ENCODE results near the gene DACH1. TPM values are rescaled to one million over a fixed set of nuclear protein-coding genes. Genes with fewer than 3 reads are reported as not detected.

Gene DACH1
- total RNA-seq, 1 experiment from 2014 or later, result 0.14 TPM

DNA sequence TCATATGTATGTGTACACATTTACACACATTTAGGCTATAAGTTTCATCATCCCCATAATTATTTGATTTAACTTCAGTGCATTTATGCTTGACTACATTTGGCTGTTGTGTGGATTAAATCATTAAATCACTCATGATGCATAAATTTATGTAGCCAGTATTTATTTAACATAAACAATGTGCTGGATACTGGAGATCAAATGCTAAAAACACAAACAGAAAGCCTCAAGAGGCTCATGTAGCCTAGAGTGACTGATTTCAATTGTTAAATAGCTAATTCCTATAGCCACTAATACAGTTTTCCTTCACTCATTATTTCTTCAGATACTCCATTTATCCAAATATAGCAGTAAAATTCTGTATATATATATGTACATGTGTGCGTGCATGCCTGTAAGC lies 376.0 kb downstream of the DACH1 start:
- no peak for DNase-seq (ENCODE audit: low spot score)

- DNase-seq (ENCODE audit: low spot score), result no peak
Measured at GRCh38 chr13:71489041-71489440, 378.0 kb downstream of the DACH1 start.

DNA sequence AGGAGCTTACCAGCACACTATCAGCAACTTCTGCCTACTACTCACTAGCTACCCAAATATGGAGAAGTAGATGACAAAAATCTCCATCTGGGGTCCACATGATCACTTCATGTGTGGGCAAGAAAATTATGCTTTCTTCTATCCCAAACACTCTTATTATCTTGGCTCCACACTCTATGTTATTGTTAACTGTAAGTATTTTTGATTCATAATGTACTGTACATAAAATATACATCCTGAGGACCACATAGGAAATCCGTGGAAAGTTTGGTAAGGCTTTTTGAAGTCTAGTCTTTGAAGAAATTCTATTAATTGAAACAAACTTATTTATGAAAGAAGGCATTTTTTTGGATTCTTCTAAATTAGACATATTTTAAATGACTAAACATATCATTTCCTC lies 378.8 kb downstream of the DACH1 start:
- no peak for DNase-seq (ENCODE audit: low spot score)

DNA sequence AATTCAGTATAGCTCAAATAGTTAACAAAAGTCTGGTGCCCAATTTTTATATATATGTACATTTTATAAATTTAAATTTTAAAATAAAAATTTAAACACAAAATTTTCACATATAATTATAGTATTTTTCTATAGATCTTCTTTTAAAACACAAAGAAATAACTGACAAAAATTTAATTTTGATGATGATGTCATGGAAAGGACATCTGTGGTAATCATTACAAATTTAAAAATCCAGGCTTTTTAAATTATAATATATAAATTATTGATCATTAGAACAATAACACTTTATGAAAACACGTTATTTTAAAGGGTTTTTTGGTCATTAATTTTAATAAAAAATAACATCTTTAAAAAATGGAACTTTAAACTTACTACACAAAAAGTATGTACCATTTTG lies 381.1 kb downstream of the DACH1 start:
- no peak for DNase-seq (ENCODE audit: low spot score)

DNA sequence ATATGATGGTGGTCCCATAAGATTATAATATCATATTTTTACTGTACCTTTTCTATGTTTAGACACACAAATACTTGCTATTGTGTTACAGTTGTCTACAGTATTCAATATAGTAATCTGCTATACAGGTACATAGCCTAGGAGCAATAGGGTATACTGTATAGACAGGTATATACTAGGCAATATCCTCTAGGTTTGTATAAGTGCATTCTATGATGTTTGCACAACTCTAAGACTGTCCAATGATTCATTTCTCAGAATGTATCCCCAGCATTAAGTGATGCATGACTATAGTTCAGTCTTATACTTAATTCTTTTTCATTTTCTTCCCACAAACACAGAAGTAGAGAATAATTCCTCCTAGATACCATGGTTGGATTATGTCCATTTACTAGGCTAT lies 383.3 kb downstream of the DACH1 start:
- no peak for DNase-seq (ENCODE audit: low spot score)

DNA sequence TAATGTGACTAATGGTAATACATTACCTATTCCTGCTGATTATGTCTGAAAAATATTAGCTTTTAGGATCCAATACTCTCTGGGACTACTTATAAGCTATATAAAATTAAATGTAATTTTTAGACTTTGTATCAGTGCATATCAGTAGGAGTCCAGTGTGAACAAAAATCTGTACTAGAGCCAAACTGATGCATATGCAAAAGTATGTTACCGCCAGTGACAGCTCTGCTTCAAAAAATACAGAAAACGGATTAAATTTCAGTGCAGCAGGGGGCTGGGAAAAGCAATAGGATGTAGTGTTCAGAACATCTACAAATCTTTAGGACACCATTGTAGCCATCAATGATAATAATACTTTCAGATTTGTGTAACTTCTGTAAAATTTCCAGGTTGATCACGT lies 385.5 kb downstream of the DACH1 start:
- DNase-seq (ENCODE audit: low spot score), result no peak

DNA sequence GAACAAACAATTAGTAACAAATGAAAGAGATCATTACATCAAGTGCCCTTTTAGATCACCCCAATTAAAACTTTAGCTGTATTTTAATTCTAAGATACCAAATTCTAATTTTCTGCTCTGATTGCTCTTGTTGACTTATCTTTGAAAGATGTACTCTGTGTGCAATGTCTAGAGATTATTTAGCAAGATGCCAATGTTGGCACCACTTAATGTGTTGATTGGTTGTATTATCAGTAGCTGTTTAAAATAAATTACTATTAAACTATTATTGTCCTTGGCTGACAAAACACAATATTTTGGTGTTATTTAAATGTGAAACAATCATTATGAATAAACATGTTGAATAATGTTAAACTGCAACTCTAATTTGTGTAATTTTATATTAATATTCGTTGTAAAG lies 386.0 kb downstream of the DACH1 start:
- no peak for DNase-seq (ENCODE audit: low spot score)

DNA sequence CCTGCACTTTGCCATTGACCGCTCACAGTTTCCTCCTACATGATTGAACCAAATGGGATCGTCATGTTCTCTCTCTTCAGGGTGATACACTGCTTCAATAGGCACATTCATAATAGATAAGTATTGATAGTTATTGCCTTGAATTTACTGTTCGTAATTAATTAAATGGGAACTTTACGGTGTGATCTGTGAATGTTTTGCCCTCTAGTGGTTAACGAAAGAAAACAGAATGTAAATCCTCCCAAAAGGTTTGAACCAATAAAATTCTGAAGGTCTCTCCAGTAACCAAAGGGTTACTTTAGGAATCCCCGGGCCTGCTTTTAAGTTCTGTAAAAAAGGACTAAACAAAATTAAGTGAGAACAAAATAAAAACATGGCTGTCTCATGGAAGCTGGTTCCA lies 389.3 kb downstream of the DACH1 start:
- DNase-seq (ENCODE audit: low spot score), result no peak

GRCh38 chr13:71474936-71475335 lies 392.1 kb downstream of the DACH1 start:
- DNase-seq (ENCODE audit: low spot score), result no peak

DNA sequence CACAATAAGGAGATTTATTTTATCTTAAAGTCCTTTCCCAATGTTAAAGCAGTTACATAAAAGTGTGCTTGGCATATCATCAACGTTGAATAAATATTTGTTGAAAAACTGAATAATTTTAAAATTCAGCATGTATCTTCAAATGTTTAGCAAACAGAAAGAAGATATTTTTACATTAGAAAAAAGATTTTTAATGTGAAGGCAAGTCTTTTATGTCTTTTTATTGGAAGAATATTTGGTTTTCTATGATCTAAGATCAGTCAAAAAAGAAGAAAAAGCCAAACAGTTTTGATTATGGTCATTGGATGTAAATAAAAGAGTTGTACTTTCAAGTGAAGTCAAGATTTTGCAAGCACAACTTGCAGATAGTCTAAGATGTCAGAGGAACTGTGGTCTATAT lies 397.4 kb downstream of the DACH1 start:
- DNase-seq (ENCODE audit: low spot score), result no peak

DNA sequence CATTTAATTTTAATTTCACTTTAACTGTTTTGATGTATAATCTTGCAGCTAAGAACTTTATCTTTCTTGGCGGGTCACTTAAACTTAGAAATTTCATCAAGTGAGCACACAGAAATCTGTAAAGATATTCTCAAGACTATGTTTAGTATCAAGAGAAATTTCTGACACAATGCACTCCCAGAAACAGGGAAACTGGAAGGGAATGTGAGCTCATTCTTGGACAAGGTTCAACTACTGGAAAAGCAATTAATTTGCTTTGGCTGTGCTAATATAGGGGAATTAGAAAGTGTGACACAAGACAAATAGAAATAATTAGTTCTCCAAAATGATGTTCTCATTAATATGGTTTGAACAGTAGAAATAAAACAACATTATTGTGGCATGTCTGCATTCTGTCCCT lies 402.3 kb downstream of the DACH1 start:
- DNase-seq (ENCODE audit: low spot score), result no peak

DNA sequence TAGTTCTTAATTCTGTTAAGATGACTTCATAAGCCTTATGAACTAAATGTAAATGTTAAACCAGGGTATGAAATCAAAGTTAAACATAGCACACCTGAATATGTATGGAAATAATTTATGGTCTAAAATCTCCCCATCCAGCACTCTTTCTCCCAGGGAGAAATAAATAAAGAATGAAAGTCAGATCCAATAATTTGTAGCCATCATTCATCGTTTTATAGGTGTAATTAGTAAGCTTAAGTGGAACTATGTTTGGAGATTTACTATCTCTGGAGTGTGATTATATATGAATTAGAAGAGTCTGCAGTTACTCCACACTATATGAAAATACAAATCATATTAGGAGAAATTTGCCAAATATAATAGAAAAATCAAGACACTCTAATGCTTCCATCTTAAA lies 405.1 kb downstream of the DACH1 start:
- no peak for DNase-seq (ENCODE audit: low spot score)

DNA sequence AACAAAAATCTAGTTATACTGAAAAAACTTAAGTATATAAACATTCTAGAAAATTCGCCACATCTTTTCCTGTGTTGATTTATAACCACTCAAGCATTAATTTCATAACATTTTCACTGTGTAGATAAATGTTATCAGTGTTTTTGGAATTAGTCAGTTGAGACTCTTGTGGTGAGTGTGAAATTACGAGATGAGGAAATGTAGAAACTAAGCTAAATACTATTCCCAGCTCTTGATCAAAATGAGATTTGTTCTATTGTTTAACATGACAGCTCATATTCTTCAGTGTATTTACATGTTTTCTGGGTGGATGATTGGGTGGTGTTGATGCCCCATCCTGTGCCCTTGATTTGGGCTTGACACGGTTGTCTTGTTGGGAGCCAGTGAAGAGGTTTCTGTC lies 406.8 kb downstream of the DACH1 start:
- no peak for DNase-seq (ENCODE audit: low spot score)

- DNase-seq (ENCODE audit: low spot score), result no peak
Measured at GRCh38 chr13:71459708-71460107, 407.3 kb downstream of the DACH1 start.

- DNase-seq (ENCODE audit: low spot score), result no peak
Measured at GRCh38 chr13:71457645-71458044, 409.4 kb downstream of the DACH1 start.

DNA sequence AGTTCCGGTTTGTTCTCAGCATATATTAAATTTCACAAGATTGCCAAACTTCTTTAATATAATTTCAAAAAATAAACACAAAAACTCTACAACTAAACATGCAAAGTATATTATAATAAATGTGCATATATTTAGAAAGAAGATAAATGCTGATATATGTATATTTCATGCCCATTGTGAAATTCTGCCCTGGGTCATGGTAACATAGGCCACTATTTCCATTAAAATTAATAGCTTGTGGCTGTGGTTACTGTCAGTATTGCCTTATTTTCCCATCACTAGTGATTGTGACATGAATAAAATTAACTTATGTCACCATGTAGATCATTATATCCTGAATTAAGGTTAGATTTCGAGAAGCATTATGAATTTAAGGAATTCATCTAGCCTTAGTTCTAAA lies 410.9 kb downstream of the DACH1 start:
- no peak for DNase-seq (ENCODE audit: low spot score)

DNA sequence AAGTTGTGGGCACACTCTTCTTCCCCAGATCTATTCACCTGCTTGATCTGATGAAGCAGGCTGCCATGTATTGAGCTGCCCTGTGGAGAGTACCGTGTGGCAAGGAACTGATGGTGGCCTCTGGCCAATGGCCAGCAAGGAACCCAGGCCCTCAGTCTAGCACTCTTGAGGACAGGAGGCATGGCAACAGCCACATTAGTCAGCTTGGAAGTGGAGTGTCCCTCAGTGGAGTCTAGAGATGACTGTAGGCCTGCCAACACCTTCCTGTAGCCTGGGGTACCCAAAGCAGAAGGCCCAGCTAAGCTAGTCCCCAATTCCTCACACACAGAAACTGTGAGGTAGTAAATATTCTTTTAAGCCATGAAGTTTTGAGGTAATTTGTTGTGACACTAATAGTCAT lies 412.5 kb downstream of the DACH1 start:
- no peak for DNase-seq (ENCODE audit: low spot score)

- DNase-seq (ENCODE audit: low spot score), result no peak
Measured at GRCh38 chr13:71448080-71448630, 418.8 kb downstream of the DACH1 start.

DNA sequence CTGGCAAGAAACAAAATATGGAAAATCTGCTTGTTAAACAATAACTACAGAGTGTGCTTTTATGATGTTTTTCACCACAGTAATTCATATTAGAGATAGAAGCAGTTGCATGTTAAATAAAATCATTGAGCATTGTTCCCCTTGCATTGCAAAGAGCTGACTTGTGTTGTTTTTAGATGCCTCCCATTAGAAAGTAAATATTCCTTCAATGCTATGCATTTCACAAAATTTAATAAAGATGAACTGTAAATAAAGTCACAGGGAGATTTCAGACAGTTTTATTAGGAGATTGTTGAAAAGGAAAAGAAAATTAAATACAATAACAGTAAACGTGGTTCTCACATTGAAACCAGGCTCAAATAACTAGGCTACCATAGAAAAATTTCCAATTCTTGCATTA lies 429.3 kb downstream of the DACH1 start:
- DNase-seq (ENCODE audit: low spot score), result no peak

GRCh38 chr13:71430681-71431080 lies 436.3 kb downstream of the DACH1 start:
- DNase-seq (ENCODE audit: low spot score), result no peak

DNA sequence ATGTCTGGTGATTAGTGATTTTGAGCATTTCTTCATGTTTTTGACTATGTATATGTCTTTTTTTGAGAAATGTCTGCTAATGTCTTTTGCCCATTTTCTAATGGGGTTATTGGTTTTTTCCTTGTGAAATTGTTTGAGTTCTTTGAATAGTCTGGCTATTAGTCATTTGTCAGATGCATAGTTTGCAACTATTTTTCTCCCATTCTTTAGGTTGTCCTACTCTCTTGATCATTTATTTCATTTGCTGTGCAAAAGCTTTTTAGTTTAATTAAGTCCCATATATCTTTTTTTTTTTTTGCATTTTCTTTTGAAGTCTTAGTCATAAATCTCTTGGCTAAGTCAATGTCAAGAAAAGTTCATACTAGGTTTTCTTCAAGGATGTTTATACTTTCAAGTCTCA lies 449.8 kb downstream of the DACH1 start:
- no peak for DNase-seq (ENCODE audit: low spot score)

GRCh38 chr13:71412231-71412630 lies 454.8 kb downstream of the DACH1 start:
- DNase-seq (ENCODE audit: low spot score), result no peak

DNA sequence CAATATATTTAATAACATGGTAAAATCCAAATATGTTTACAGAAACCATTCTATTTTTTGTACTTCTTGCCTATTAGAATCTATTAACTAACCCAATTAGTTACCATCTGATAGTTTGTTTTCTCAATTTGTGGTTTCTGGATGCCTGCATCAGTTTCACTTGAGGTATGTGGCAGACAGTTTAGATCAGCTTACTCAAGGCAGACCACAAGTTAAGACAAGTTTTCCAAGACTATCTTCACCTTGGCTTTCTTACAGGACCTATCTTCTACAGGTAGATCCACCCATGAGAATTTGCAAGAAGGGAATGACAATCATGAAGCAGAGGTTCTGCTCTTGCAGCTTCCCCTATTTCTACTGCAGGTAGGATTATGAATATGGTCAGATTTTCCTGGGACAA lies 458.6 kb downstream of the DACH1 start:
- no peak for DNase-seq (ENCODE audit: low spot score)

DNA sequence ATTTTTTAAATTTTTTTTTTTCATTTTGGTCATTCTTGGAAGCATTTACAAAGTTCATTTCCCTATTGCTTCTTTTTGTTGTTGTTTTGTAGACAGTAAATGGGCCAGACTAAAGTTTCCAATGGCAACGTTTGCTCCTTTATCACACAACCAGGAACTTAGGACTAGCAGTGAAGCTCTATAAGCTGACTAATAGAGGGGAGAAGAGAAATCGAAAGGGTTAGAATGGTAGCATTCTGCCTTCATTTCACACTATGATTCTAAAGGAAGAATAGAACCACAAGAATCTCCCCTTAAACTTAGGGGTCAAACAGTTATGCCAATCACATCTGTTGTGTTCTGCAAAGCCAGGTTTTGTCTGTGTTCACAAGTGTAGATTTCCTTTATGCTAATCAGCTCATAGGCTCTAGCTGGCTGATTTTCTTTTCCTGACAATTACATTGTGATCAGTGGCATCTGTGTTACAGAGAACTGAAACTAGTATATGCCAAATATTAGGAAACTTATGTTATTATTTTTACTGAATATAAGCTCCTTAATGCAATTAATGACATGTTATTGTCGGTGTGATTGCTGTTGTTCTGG lies 467.3 kb downstream of the DACH1 start:
- DNase-seq (ENCODE audit: low spot score), result no peak

All from H4 (cell line).